HG03575 (cell line): ENCODE results near the gene C9orf43.
"Not testable (repeated sequence)": the region's sequence is repeated elsewhere in the genome, so short reads cannot be mapped to it uniquely, and the experiment has no call there.

Experiments used
- ATAC-seq: cut with Tn5 transposase; IDR thresholded peaks from one replicate; pipeline ENCODE4 v1.9.1; 2021; ENCODE audit not compliant: unreplicated experiment, insufficient number of reproducible peaks, low FRiP score; ENCODE audit errors: extremely low read depth

Gene C9orf43

DNA sequence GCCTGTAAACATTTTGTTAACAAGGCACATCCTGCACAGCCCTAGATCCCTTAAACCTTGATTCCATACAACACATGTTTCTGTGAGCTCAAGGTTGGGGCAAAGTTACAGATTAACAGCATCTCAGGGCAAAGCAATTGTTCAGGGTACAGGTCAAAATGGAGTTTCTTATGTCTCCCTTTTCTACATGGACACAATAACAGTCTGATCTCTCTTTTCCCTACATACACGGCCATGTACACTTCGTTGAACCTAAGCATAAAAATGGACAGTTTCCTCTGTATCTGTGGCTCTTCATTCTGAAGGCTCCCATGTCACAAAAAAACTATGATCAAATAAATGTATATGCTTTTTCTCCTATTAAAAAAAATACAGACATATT, 30.7 kb upstream of the C9orf43 start:
- not testable (repeated sequence) for ATAC-seq

DNA sequence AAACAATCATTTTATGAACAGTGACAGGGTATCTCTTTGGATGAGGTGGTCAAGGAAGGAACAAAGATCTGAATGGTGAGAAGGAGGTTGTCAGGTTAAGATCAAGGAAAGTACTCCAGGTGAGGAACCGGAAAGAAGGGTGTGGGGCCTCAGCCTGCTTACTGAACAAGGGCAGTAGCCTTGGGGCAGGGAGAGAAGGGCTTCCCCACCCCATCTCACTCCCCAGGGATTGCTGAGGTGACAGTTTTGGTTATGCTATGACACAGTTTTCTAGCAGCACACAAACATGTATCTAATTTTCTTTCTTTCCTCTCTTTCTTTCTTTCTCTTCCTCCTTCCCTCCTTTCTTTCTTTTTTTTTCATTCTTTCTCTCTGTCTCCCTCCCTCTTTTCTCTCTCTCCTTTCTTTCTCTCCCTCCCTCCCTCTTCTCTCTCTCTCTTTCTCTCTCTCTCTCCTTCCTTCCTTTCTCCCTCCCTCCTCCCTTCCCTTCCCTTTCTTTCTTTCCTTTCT, 29.6 kb upstream of the C9orf43 start:
- ATAC-seq = peak; percentile 65

DNA sequence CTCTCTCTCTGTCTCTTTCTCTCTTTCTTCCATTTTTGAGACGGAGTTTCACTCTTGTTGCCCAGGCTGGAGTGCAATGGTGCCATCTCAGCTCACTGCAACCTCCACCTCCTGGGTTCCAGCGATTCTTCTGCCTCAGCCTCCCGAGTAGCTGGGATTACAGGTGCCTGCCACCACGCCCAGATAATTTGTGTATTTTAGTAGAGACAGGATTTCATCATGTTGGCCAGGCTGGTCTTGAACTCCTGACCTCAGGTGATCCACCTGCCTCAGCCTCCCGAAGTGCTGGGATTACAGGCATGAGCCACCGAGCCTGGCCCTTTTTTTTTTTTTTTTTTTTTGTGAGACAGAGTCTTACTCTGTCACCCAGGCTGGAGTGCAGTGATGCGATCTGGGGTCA, 29.1 kb upstream of the C9orf43 start:
- not testable (repeated sequence) for ATAC-seq

DNA sequence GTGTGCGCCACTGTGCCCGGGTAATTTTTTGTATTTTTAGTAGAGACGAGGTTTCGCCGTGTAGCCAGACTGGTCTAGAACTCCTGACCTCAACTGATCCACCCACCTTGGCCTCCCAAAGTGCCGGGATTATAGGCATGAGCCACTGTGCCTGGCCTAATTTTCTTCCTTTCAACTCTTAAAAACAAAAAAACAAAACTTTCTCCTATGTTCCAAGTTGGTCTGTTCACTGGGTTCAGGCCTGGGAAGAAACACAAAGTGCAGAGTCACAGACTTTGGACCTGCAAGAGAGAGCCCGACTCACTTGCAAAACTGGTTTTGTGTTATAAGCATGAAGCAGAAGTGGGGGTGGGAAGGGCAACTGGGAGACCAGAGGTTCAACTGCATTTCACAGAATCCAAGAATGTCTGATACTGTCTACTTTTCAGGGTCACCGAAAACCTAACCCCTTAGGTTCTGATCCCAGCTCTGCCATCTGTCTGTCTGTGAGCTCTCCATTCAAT, 28.6 kb upstream of the C9orf43 start:
- ATAC-seq = no peak

DNA sequence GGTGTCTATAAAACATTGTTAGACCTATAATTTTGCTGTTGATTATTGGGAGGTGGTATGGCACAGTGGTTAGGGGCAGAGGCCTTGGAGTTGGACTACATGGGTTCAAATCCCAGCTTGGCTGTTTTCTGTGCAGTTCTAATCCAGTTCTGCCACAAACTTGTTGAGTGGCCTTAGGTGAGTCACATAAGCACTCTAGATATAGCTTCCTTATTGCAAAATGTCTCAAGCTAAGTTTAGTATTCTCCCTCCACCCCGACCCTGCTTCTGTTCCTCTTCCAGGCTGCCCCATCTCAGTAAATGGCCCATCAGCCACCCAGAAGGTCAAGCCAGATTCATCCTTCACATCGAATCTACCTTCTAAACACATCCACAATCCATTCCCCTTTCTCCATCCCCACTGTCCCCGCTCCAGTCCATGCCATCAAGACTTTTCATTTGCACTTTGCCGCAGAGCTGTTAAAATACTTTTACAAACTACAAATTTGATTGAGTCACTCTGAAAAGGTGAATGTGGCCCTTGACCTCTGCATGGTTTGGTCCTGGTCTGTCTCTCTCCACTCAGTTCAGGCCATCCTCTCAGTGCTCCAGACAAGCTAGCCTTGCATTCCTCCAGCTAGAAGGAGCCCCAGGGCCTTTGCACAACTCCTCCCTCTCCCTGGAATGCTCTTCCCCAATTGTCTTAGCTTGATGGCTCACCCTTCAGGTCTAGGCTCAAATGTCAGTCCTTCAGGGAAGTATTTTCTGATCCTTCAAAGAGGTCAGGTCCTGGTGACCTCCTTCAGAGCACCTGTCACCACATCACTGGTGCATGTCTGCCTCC, 23.8 kb upstream of the C9orf43 start:
- ATAC-seq = no peak

DNA sequence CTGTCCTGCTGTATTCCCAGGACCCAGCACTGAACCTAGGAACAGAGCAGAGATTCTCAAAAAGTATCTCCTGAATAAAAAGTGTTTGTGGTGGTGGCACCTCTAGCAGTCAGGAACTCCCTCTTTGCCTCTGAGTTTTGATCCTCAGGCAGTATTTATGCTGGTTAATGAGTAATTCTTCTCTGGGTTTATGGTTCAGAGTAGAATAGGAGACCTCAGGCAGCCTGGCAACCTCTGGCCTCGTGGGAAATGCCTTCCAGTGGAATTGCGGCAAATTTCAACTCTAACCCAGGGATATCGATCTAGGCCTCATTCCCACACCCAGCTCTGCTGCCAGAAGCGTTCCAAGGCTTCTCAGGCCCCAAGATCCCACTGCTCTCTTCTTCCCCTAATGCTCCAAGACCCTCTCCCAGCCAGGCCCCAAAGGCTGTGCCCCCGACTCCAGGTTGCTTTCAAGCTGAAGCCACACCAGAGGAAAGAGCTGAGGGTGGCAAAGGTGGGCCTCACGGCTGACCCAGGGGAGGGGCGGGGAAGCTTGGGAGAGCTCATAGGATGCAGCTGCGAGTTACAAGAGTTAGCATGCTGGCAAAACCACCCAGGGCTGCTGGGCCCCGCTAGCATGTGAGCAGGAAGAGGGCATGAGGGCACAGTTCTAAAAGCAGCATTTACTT, 22.9 kb upstream of the C9orf43 start:
- no peak for ATAC-seq

DNA sequence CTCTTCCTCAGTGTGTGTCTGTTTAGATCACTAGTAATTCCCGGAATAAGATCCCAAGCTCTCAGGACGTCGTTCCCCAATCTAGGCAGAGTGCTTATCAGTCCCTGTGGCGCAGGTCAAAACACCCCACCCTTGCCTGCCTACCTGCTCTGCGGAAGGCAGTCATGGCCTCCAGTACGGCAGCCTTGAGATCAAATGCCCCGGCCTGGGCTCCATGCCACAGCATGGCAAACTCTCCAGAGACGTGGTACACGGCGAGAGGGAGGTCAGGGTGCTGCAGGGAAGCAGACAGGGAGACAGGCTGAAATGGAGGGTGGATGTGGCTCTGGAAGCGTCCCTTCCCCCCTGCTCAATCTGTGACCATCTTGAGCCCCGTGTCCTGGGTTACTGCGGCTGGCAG, 21.7 kb upstream of the C9orf43 start:
- no peak for ATAC-seq

DNA sequence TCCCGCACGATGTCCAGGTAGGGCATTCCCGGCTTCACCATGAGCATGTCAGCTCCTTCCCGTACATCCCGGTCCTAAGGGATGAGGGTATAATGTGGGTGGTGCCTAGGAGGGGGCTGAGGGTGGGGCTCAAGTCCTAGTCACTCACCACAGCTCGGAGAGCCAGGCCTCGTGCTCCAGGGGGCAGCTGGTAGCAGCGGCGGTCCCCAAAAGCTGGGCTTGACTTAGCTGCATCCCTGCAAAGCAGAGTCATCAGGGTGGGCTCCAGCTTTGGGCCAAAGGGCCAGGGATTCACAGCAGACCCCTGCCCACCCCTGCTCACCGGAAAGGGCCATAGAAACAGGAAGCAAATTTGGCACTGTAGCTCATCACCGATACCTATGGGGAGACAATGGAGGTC, 21.1 kb upstream of the C9orf43 start:
- ATAC-seq = no peak

DNA sequence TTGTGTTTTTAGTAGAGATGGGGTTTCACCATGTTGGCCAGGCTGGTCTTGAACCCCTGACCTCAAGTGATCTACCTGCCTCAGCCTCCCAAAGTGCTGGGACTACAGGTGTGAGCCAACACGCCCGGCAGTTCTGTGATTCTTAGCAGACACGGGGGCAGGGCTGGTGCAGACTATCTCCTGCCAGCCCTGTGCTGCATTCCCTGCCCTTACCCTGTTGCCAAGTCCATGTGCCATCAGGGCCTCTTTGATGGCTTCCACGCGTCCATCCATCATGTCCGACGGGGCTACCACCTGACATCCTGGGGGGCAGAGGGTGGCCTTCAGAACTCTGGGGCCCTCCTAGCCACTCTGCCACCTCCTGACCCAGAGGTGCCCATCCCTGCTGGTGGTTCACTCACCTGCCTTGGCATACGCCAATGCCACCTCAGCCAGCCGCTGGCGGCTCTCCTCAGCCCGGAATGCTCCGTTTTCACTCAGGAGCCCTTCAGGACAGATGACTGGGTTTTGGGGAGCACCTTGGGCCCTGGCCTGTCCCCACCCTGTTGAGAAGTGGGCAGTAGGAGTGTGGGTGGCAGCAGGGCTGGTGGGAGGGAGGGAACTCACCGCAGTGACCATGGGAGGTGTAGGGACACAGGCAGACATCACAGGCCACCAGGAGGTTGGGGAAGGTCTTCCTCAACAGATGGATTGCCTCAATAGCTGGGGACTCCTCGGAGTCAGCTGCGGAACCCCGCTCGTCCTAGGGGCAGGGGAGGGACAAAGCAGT, 20.2 kb upstream of the C9orf43 start:
- no peak for ATAC-seq

DNA sequence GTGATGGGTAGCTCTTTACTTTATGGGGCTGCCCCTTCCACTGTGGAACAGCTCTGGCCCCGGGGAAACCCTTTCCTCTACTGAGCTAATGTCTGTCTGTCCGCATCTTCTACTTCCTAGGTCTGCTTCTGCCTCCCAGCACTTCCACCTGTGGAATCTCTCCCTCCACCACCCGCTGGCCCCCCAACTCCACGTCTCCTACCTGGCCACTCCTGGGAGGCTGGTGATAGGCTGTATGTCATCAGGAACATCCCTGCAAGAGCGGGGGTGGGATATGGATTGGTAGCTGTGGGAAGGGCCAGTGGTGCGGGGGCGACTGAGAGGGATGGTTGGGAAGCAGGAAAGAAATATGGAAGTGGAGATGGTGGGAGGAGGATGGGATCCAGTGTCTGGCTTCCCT, 18.6 kb upstream of the C9orf43 start:
- no peak for ATAC-seq

DNA sequence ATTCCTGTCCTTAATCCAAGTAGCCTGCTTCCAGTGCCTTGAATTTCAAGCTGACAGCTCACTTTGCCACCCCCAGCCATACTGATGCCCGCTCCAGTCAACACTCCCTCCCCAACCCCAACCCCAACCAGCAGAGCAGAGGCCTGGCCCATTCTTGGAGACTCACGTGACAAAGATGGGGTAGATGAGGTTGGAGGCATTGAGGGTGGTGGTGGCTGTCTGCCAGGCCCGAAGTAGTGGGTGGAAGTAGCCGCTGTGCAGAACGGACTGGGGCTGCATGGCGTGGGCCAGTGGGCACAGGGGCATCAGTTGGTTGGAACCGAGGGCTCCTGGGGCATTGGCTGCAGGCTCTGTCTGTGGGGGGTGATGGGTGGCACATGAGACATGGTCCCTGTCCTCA, 17.3 kb upstream of the C9orf43 start:
- ATAC-seq = no peak

DNA sequence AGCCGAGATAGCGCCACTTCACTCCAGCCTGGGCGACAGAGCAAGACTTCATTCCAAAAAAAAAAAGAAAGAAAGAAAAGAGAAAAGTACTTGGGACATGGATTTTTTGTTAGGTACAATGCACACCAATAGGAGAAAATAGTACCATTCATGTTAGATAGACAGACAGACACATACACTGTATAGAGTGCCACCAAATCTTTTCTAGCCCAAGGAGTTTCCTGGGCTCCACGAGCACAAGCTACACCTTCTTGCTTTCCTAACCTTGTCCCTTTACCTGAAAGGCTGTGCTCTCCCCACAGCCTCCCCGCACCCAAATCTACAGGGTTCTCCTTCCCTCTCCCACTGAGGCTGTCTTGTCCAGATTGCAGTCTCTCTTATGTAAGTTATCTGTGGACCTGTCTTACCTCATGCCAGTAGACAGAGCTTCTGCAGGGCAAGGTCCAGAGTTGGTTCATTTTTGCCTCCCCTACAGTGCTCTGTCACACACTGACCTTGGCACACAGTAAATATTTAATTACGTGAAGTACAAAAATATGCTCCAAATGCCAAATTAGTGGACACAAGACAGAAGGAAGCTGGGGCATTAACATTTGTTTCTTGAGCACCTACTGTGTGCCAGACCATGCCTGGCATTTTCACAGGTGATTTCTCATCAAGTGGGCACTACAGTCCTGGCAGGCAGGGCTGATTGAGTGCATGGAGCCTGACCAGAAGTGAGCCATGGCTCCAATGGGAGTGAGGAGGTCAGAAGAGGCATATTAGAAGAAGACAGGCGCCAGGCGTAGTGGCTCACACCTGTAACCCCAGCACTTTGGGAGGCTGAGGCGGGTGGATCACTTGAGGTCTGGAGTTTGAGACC, 15.3 kb upstream of the C9orf43 start:
- no peak for ATAC-seq

DNA sequence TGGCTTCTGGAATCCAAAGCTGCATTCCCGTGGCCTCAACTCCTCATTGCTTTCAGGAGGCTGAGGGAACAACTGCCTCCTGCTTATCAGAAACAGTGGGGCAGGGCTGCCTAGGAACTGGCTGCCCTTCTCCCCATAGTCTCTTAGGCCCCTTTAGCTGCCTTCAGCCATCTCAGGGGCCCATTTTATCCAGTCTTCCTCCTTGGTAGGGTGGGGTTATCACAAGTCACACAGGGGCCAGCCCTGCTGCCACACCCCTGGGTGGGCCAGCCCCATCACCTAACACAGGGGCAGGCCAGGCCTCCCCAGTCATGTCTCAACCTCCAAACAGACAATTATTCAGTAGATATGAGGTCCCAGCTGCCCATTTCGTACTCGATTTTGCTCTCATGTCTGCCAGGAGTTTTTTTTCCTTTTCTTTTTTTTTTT, 13.3 kb upstream of the C9orf43 start:
- ATAC-seq = no peak

DNA sequence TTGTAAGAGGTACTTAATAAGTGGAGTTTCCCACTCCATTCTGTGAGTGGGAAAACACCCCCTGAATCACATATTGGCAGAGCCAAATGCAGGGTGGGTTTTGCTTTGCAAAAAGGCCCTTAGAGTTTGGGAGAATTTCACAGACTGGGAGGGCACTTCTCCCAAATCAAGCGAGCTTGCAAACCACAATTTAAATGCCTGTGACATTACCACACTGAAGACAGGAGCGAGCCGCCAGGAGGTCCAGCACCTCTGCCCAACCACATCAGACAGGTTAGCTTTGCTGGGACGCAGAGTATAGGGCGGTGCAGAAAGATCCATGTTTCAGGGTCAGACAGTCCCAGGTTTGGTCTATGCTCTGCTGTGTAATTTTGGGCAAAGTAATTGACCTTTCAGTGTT, 11.8 kb upstream of the C9orf43 start:
- no peak for ATAC-seq

DNA sequence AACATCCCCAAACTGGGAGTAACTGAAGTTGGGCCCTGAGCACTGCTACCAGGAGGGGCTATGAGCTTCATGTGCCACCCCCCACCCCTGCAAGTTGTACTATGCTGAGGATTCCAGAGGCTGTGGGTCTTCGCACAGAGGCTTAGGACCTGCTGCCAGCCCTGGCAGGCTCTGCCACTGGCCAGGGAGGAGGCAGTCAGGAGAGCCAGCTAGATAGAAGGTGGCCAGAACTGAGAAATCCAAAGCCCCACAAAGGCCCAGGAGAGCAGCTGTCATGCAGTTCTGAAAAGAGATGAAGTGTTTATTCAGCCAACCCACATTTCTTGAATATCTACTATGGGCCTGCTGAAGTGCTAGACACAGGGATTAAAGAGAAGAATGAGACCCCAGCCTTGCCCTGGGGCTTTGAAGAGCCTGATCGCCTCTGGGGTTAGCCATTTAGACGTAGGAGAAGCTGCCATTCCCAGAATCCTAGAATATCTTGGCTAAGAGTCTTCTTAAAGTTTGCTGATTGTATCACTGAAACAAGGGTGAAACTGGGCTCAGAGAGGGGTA, 10.8 kb upstream of the C9orf43 start:
- no peak for ATAC-seq

DNA sequence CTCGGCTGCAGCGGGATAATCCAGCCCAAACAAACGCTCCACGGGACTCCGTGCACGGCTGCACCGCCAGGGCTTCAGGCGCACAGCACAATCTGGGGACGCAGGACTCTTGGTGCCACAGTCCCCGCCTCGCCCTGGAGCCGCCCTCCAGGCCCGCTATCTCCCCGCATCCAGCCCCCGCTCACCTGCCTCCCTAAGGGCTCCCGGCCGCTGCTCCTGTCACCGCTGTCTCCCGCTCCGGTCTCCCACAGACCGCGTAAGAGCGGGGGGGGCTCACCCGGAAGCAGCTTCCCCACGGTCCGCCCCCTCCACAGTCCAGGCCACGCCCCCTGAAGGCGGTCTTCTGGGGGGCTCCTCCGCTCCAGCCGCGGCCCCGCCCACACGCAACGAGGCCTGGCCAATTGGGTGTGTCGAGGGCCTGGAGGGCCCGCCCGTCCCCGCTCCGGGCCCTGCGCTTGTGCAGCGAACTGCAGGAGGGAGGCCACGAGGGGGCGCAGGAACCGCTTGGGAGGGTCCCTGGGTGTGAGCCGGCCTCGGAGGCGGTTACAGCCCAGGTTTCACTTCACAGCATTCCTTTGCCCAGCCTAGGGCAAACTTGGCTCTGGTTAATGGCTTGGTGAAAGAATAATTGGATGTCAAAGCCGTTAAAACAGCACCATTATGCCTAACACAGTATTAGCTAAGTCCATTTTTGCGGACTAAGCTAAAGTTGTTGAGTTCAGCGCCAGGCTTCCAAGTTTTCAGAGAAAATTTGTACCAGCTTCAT, 9.3 kb upstream of the C9orf43 start, which contains the start of gene ALAD:
Gene ALAD (minus strand): TSS at position 258 of the 766 bp plus-strand sequence. CDS start 7,725 bp downstream, outside the sequence.
- ATAC-seq = peak; percentile 88

DNA sequence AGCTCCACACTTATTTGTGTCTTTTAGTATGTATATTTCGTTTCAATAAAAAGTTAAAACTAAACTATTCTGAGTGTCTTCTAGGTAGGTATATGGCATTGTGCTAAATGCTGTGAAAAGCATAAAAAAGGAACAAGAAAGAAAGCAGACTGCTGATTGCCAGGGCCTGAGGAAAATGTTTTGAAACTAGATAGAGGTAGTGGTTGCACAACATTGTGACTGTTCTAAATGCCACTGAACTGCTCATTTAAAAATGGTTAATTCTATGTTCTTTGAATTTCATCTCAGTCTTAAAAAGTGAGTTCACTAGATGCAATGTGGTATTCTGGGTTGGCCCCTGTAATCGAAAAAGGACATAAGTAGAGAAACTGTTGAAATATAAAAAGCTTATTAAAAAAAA, 6.9 kb upstream of the C9orf43 start:
- ATAC-seq = no peak

DNA sequence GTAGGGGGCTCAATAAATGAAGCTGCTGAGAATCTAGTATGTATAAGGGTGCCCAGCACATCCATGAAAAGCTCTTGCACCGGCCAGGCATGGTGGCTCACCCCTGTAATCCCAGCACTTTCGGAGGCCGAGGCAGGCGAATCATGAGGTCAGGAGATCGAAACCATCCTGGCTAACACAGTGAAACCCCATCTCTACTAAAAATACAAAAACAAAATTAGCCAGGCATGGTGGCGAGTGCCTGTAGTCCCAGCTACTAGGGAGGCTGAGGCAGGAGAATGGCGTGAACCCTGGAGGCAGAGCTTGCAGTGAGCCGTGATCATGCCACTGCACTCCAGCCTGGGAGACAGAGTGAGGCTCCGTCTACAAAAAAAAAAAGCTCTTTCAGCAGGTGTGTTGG, 4.2 kb upstream of the C9orf43 start:
- not testable (repeated sequence) for ATAC-seq
